Activated T-helper 17 cell treated with anti-CD3 and anti-CD28 coated beads, Interleukin-2, amount 50 U/mL, for 72 hours (primary cell): Measurements from ENCODE around the gene MAPRE2. TPM values are rescaled to one million over a fixed set of nuclear protein-coding genes. Genes with fewer than 3 reads are reported as not detected.
A peak's percentile ranks its signal among the peaks of the same experiment; 100 is the strongest.

Experiments used
- ATAC-seq: fragments of 150-1000 bp; cut with Tn5 transposase; replicated peaks from 2 replicates; pipeline ENCODE4 v1.10.0; 2021; ENCODE audit warnings: mild to moderate bottlenecking, moderate library complexity
- H3K27ac Mint-ChIP-seq: one replicate; pipeline ENCODE4 v1.8.0; 2022; ENCODE audit warnings: mixed read lengths
- H3K27me3 Mint-ChIP-seq: one replicate; pipeline ENCODE4 v1.8.0; 2022; ENCODE audit warnings: mixed read lengths
- H3K36me3 Mint-ChIP-seq: one replicate; pipeline ENCODE4 v1.8.0; 2022; ENCODE audit warnings: low read depth, mild to moderate bottlenecking, mixed read lengths
- H3K4me1 Mint-ChIP-seq: one replicate; pipeline ENCODE4 v1.8.0; 2022; ENCODE audit warnings: mixed read lengths
- H3K4me3 Mint-ChIP-seq: one replicate; pipeline ENCODE4 v1.8.0; 2022; ENCODE audit warnings: mild to moderate bottlenecking, mixed read lengths
- H3K9me3 Mint-ChIP-seq: one replicate; pipeline ENCODE4 v1.8.0; 2022; ENCODE audit warnings: mixed read lengths
- total RNA-seq, 2 donors: library from RNA; stranded (reverse); gene quantifications; one replicate each; pipeline ENCODE4 v1.2.3, GENCODE V29; 2022

The MAPRE2 gene
- total RNA-seq, 2 donors from 2014 or later: 31.6 to 32.5 TPM

- peaks cover 18% of the 10 kb centered on the region for H3K36me3 Mint-ChIP-seq
- no peak for ATAC-seq
- H3K27me3 Mint-ChIP-seq: no peaks in the 10 kb centered on the region
- H3K9me3 Mint-ChIP-seq: no peaks in the 10 kb centered on the region
- H3K4me1 Mint-ChIP-seq: peaks cover 47% of the 10 kb centered on the region
- peak overlapping the region; percentile 69 for H3K27ac Mint-ChIP-seq
- H3K4me3 Mint-ChIP-seq: peak overlapping the region; percentile 88
These were observed 3.9 kb downstream of the MAPRE2 start for GRCh38 chr18:35045121-35045520.

- no peak for ATAC-seq
- Mint-ChIP-seq H3K36me3 (peaks cover 16% of the 10 kb centered on the region), H3K27me3 (no peaks in the 10 kb centered on the region), H3K27ac (peak overlapping the region; percentile 69), H3K9me3 (no peaks in the 10 kb centered on the region), H3K4me1 (peaks cover 52% of the 10 kb centered on the region), H3K4me3 (peak overlapping the region; percentile 88)
These were observed 4.6 kb downstream of the MAPRE2 start for GRCh38 chr18:35045806-35046205.

DNA sequence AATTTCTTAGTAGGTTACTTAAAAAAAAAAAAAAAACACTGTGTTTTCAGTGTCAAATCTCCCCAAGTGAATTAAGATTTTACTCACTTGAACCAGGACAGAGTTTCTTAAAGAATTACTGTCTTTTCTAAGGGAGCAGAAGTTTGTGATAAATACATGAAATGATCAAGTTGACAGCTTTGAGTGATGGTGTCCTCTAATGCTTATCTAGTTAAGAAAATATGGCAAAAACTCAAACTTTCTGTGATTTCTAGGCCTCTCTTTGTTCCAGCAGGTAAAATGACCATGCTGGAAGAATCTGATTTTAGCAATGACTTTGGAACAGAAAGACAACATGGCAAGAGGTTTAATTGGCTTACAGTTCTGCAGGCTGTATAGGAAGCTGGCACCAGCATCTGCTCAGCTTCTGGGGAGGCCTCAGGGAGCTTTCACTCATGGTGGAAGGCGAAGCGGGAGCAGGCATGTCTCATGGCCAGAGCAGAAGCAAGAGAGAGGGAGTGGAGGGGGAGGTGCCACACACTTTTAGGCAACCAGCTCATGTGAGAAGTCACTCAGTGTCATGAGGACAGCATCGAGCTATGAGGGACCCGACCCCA lies 6.6 kb downstream of the MAPRE2 start:
- Mint-ChIP-seq H3K4me1 (peaks cover 52% of the 10 kb centered on the region), H3K36me3 (peaks cover 5% of the 10 kb centered on the region), H3K27me3 (no peaks in the 10 kb centered on the region), H3K9me3 (no peaks in the 10 kb centered on the region), H3K4me3 (no peak overlapping the region), H3K27ac (no peak overlapping the region)
- no peak for ATAC-seq

DNA sequence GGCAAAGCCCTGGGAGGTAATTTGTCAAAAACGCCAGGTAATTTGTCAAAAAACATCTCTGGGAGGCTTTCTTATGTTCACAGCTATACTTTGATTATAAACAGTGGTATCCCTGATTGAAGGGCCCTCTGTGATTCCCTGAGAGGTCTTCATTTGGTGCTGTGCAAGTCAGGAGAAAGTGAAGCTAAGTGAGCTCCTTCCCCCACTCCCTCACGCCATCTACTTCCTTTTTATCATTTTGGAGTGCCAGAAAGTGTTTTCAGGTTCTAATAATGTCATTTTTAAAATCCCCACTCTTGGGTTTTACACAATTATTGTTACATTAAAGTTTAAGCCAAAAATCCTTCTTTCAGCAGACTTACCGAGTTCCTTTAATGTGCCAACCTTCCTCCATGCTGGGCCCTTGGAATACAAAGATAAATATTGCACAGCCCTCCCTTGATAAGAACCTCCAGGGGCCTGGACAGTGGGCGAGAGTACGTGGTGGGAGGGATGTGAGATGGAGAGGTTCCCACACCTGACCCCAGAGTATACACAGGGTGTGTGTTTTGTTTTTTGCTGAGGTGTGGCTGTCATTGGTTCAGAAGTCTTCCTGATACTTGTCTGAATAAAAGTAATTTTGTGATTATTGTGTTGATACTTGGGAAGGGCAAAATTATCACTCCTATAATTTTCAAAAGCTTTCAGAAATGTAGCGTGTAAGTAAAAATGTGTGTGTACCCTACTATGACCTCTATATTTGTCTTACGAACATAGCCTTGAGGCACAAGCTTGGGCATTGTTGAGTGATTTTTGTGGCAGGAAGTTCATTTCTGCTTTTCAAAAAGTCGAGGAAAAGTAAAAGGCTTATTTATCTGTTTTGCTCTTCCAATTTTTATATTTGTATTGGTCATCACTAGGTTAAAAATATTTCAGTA lies 8.2 kb downstream of the MAPRE2 start:
- Mint-ChIP-seq H3K27ac (peak overlapping the region; percentile 87), H3K27me3 (no peaks in the 10 kb centered on the region), H3K9me3 (no peaks in the 10 kb centered on the region), H3K36me3 (no peaks in the 10 kb centered on the region), H3K4me1 (peaks cover 51% of the 10 kb centered on the region), H3K4me3 (peak overlapping the region; percentile 77)
- no peak for ATAC-seq

- peak overlapping the region; percentile 77 for H3K4me3 Mint-ChIP-seq
- peaks cover 45% of the 10 kb centered on the region for H3K4me1 Mint-ChIP-seq
- H3K27me3 Mint-ChIP-seq: no peaks in the 10 kb centered on the region
- H3K9me3 Mint-ChIP-seq: no peaks in the 10 kb centered on the region
- ATAC-seq: peak; percentile 76
- no peaks in the 10 kb centered on the region for H3K36me3 Mint-ChIP-seq
- peak overlapping the region; percentile 87 for H3K27ac Mint-ChIP-seq
These were observed 8.9 kb downstream of the MAPRE2 start for GRCh38 chr18:35050028-35050546.

- peak overlapping the region; percentile 77 for H3K4me3 Mint-ChIP-seq
- no peak for ATAC-seq
- peak overlapping the region; percentile 9 for H3K27ac Mint-ChIP-seq
- H3K27me3 Mint-ChIP-seq: no peaks in the 10 kb centered on the region
- H3K4me1 Mint-ChIP-seq: peaks cover 43% of the 10 kb centered on the region
- H3K36me3 Mint-ChIP-seq: no peaks in the 10 kb centered on the region
- no peaks in the 10 kb centered on the region for H3K9me3 Mint-ChIP-seq
These were observed 9.5 kb downstream of the MAPRE2 start for GRCh38 chr18:35050705-35051195.

DNA sequence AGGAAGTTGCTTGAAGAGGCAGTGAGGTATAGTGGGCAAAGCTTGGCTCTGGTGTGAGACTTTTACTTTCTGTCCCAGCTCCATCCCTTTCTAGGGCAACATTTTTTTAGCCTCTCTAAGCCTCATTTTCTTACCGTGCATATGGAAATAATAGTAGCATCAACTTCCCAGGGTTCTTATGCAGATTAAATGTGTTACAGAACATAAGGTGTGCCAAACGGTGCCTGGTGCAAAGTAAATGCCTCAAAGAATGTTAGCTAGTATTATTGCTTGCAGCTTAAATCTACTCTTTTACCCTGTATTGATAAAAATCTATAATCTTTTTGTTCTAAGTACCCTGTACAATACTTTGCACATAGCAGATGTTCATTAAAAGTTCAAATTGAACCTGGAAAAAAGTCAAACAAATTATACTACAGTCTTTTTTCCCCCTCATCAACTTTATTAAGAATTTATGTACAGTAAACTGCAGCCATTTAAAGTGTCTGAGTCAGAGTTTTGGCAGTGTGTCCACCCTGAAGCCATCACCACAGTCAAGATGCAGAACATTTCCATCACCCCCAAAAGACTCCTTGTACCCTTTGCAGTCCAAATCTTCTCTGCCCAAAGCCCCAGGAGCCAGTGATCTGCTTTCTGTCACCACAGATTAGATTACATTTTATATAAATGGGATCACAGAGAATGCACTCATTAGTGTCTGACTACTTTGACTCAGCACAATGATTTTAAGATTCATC lies 10.6 kb downstream of the MAPRE2 start:
- H3K4me1 Mint-ChIP-seq: peaks cover 35% of the 10 kb centered on the region
- peak overlapping the region; percentile 33 for H3K27ac Mint-ChIP-seq
- no peaks in the 10 kb centered on the region for H3K27me3 Mint-ChIP-seq
- no peaks in the 10 kb centered on the region for H3K9me3 Mint-ChIP-seq
- no peak for ATAC-seq
- H3K36me3 Mint-ChIP-seq: no peaks in the 10 kb centered on the region
- H3K4me3 Mint-ChIP-seq: no peak overlapping the region

- Mint-ChIP-seq H3K4me1 (peaks cover 24% of the 10 kb centered on the region), H3K27me3 (no peaks in the 10 kb centered on the region)
These were observed 13.2 kb downstream of the MAPRE2 start for GRCh38 chr18:35054401-35054800.

DNA sequence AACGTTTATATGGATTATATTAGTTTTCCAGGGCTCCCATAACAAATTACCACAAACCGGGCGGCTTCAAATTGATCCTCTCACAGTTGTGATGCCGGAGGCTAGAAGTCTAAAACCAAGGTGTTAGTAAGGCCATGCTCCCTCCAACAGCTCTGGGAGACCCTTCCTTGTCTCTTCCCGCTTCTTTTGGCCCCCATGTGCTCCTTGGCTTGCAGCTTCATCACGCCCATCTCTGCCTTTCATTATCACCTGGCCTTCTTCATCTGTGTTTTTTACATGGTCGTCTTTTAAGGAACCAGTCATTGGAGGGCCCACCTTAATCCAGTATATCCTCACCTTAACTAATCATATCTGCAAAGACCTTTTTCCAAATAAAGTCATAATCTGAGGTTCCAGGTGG lies 13.9 kb downstream of the MAPRE2 start:
- Mint-ChIP-seq H3K27me3 (no peaks in the 10 kb centered on the region), H3K9me3 (no peaks in the 10 kb centered on the region), H3K27ac (peak overlapping the region; percentile 3), H3K4me1 (peaks cover 19% of the 10 kb centered on the region), H3K4me3 (no peak overlapping the region), H3K36me3 (no peaks in the 10 kb centered on the region)
- no peak for ATAC-seq

More at GRCh38 chr18:35054401-35054800, 13.2 kb downstream of the MAPRE2 start:
- H3K36me3 Mint-ChIP-seq: no peaks in the 10 kb centered on the region
- no peak overlapping the region for H3K27ac Mint-ChIP-seq
- no peak overlapping the region for H3K4me3 Mint-ChIP-seq
- no peaks in the 10 kb centered on the region for H3K9me3 Mint-ChIP-seq
- ATAC-seq: no peak

DNA sequence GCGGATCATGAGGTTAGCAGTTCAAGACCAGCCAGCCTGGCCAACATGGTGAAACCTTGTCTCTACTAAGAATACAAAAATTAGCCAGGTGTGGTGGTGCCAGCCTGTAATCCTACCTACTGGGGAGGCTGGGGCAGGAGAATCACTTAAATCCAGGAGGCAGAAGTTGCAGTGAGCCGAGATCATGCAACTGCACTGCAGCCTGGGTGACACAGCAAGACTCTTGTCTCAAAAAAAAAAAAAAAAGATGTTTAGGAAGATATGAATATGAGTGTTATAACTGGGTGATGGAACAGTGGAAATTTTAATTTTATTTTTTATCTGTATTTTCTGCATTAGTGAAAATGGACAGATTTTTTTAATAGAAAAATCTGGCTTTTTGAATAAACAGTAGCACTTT lies 14.5 kb downstream of the MAPRE2 start:
- no peaks in the 10 kb centered on the region for H3K9me3 Mint-ChIP-seq
- no peak for ATAC-seq
- no peaks in the 10 kb centered on the region for H3K27me3 Mint-ChIP-seq
- peak overlapping the region; percentile 3 for H3K27ac Mint-ChIP-seq
- H3K4me3 Mint-ChIP-seq: no peak overlapping the region
- no peaks in the 10 kb centered on the region for H3K36me3 Mint-ChIP-seq
- peaks cover 16% of the 10 kb centered on the region for H3K4me1 Mint-ChIP-seq

- H3K4me3 Mint-ChIP-seq: no peak overlapping the region
- no peaks in the 10 kb centered on the region for H3K36me3 Mint-ChIP-seq
- H3K27ac Mint-ChIP-seq: no peak overlapping the region
- no peak for ATAC-seq
- H3K27me3 Mint-ChIP-seq: no peaks in the 10 kb centered on the region
- H3K9me3 Mint-ChIP-seq: no peaks in the 10 kb centered on the region
- H3K4me1 Mint-ChIP-seq: peaks cover 14% of the 10 kb centered on the region
These were observed 18.2 kb downstream of the MAPRE2 start for GRCh38 chr18:35059280-35059927.

- no peak for ATAC-seq
- peaks cover 11% of the 10 kb centered on the region for H3K4me1 Mint-ChIP-seq
- no peak overlapping the region for H3K4me3 Mint-ChIP-seq
- no peaks in the 10 kb centered on the region for H3K9me3 Mint-ChIP-seq
- H3K27ac Mint-ChIP-seq: no peak overlapping the region
- no peaks in the 10 kb centered on the region for H3K36me3 Mint-ChIP-seq
- H3K27me3 Mint-ChIP-seq: no peaks in the 10 kb centered on the region
These were observed 19.1 kb downstream of the MAPRE2 start for GRCh38 chr18:35060122-35060815.

- peaks cover 10% of the 10 kb centered on the region for H3K4me1 Mint-ChIP-seq
- H3K4me3 Mint-ChIP-seq: no peak overlapping the region
- H3K27ac Mint-ChIP-seq: no peak overlapping the region
- no peaks in the 10 kb centered on the region for H3K27me3 Mint-ChIP-seq
- no peak for ATAC-seq
- no peaks in the 10 kb centered on the region for H3K36me3 Mint-ChIP-seq
- H3K9me3 Mint-ChIP-seq: no peaks in the 10 kb centered on the region
These were observed 20.1 kb downstream of the MAPRE2 start for GRCh38 chr18:35061336-35061735.
